HCT116 (cell line): ENCODE results near the gene GNGT1.

Experiments
- EZH2 ChIP-seq: fragments of 200-600 bp; sonication (generic); IDR thresholded peaks from 2 replicates; pipeline ENCODE4 v1.6.1; 2017; ENCODE audit warnings: antibody characterized with exemption, mixed run types
- EZH2phosphoT487 ChIP-seq: fragments of 200-600 bp; IDR thresholded peaks from 2 replicates; pipeline ENCODE4 v1.6.1; 2018; ENCODE audit warnings: antibody characterized with exemption, borderline replicate concordance

DNA sequence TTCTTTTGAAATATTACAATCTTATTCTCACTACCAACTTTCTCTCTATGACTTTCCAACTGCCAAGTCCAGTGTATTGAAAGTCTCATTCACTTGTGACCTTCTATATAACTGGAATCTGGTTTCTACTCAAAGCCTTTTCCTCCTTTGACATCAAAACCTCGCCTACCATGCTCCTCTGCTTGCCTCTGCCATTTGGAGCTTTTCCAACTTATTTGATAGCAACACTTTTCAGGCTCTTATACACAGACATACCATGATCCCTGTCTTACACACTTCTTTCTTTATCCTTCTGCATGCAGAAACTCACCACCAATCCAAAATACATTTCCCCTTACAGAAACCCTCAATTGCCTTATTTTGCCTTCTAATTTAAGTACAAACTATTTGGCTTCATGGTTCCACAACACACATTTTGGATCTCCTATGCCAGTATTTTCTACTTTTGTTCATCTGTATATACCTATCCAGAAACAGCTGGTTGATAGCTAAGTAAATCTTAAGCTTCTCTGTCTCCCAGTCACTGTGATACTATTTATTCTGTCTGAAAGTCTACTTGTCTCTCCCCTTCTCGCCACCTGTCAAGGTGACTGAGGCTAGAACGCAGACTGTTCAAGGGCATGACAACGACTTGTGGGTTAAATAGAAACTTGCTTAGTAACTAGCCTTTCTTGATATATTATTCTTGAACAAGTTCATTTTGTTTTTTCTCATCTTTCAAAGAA lies 37.6 kb downstream of the GNGT1 start:
- no peak for TF ChIP-seq EZH2phosphoT487
- no peak for TF ChIP-seq EZH2
